Measurements from ENCODE around the gene KRT25. TPM values are rescaled to one million over a fixed set of nuclear protein-coding genes. Genes with fewer than 3 reads are reported as not detected.

KRT25 gene
- total RNA-seq, 1 donor = not detected

DNA sequence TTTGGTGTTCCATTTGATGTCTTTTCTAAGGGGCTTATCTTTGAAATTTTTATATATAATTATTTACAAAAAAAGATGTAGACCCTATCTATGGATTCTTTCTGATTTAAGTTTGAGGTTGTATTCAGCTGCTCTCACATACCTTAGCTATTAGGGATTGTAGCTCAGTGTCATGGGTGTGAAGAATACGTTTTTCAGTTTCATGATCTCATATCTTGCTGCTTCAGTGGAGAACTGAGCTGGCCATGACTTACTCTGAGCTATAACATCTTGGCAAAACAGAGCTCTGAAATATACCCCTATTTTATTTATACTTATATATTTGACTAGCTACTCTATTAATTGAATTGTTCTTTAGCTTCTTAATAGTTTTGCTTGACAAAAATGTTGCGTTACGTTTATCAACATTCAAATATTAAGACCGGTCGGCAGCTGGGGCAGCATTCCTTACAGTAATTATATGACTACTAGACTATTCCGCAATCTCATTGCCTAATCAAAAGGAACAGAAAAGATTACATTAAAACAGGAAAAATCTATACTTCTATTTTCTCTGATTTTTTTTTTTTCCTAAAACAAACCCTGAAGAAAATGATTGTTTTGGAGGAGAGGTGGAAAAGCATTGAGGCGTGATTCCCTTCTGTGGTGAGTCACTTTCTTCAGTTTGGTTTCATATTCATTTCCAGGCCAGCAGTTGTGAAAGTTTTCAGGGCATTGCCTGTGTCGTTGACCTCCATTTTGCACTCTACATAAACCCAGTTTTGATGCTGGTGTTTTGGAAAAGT, 27.5 kb downstream of the KRT25 start:
- DNase-seq (ENCODE audit: insufficient read length, low spot score, missing footprints) = no peak
- H3K27ac ChIP-seq (ENCODE audit: low read depth, low read length) = no peak overlapping the region

DNA sequence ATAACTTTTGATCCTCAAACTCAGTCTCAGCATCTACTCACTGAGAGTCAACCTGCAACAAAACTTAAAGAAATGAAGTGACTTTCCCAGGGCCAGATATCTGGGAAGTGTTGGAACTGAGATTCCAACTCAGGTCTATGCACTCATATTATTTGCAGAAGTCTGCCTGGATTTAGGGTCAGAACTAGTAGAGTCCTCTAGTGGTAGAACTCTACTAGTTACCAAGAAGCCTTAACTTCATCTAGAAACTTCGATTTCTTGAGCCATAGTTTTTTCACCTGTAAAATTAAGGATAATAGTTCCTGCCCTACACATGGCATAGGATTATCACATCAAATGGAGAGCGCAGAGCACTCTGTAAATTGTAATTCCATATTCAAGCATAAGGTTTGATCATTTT, 28.2 kb downstream of the KRT25 start:
- Histone ChIP-seq H4K20me1 (ENCODE audit: insufficient read depth, low read length) (no peaks in the 10 kb centered on the region), H3K27me3 (ENCODE audit: insufficient read depth, low read length) (peaks cover 17% of the 10 kb centered on the region), H3K4me1 (ENCODE audit: insufficient read depth, low read length) (peaks cover 6% of the 10 kb centered on the region), H2AFZ (ENCODE audit: low read length) (no peak overlapping the region), H3K79me2 (ENCODE audit: insufficient read depth, low read length) (no peaks in the 10 kb centered on the region), H3K4me3 (ENCODE audit: insufficient read depth, low read length) (no peak overlapping the region), H3K36me3 (ENCODE audit: insufficient read depth, low read length) (no peaks in the 10 kb centered on the region), H3K27ac (ENCODE audit: low read depth, low read length) (no peak overlapping the region), H3K9me3 (ENCODE audit: low read depth, low read length) (no peaks in the 10 kb centered on the region), H3K4me2 (ENCODE audit: insufficient read depth, low read length) (no peak overlapping the region)
- DNase-seq (ENCODE audit: insufficient read length, low spot score, missing footprints) = no peak
- TF ChIP-seq, protein P1, sequence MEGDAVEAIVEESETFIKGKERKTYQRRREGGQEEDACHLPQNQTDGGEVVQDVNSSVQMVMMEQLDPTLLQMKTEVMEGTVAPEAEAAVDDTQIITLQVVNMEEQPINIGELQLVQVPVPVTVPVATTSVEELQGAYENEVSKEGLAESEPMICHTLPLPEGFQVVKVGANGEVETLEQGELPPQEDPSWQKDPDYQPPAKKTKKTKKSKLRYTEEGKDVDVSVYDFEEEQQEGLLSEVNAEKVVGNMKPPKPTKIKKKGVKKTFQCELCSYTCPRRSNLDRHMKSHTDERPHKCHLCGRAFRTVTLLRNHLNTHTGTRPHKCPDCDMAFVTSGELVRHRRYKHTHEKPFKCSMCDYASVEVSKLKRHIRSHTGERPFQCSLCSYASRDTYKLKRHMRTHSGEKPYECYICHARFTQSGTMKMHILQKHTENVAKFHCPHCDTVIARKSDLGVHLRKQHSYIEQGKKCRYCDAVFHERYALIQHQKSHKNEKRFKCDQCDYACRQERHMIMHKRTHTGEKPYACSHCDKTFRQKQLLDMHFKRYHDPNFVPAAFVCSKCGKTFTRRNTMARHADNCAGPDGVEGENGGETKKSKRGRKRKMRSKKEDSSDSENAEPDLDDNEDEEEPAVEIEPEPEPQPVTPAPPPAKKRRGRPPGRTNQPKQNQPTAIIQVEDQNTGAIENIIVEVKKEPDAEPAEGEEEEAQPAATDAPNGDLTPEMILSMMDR (IDR thresholded peaks at IDR 0.05; ENCODE audit: extremely low read depth, low read depth, low read length) = peak; percentile 41

More for the DNA sequence above, 27.5 kb downstream of the KRT25 start:
- Histone ChIP-seq H3K27me3 (ENCODE audit: insufficient read depth, low read length) (peaks cover 17% of the 10 kb centered on the region), H3K79me2 (ENCODE audit: insufficient read depth, low read length) (no peaks in the 10 kb centered on the region), H3K4me1 (ENCODE audit: insufficient read depth, low read length) (peaks cover 6% of the 10 kb centered on the region), H3K4me3 (ENCODE audit: insufficient read depth, low read length) (no peak overlapping the region), H3K4me2 (ENCODE audit: insufficient read depth, low read length) (peak overlapping the region; percentile 53), H3K9me3 (ENCODE audit: low read depth, low read length) (no peaks in the 10 kb centered on the region), H3K36me3 (ENCODE audit: insufficient read depth, low read length) (no peaks in the 10 kb centered on the region), H4K20me1 (ENCODE audit: insufficient read depth, low read length) (no peaks in the 10 kb centered on the region), H2AFZ (ENCODE audit: low read length) (no peak overlapping the region)
- TF ChIP-seq, protein P1 (IDR thresholded peaks at IDR 0.05; ENCODE audit: extremely low read depth, low read depth, low read length) = no peak

DNA sequence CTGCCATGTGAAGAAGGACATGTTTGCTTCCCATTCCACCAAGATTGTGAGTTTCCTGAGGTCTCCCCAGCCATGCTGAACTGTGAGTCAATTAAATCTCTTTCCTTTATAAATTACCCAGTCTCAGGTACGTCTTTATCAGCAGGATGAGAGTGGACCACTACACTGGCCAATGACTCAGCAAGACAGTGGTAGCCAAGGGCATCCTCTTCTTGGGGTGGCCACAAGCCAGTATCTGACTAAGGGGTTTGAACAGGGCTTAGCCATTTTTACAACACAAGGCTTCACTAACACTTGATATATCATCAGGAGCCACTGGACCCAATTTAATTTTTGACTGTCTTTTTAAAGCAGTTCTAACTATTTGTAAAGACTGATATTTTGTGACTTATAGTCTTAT, 30.5 kb downstream of the KRT25 start:
- no peak overlapping the region for H2AFZ ChIP-seq (ENCODE audit: low read length)
- no peak for DNase-seq (ENCODE audit: insufficient read length, low spot score, missing footprints)
- TF ChIP-seq, protein P1 (IDR thresholded peaks at IDR 0.05; ENCODE audit: extremely low read depth, low read depth, low read length) = no peak

DNA sequence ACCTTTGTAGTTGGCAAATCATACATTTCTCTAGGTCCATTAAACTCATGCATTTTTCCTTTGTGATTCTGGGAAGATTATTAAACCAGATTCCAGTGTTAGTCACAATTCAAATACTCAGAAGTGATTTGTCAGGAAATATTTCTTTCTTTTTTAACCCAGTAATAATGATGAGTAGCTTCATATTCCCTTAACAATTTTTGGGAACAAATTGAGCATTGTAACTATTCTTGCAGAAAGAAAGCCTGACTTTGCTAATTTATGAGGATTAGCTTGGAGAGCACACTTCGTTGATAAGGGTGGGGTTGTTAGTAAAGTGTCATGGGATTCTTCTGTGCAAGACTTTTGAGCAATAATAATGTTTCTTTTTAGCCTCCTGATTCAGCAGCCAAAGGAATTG, 32.9 kb downstream of the KRT25 start:
- peak; percentile 49 for DNase-seq (ENCODE audit: insufficient read length, low spot score, missing footprints)

More for the DNA sequence above, 30.5 kb downstream of the KRT25 start:
- H3K4me3 ChIP-seq (ENCODE audit: insufficient read depth, low read length) = no peak overlapping the region
- H4K20me1 ChIP-seq (ENCODE audit: insufficient read depth, low read length) = no peaks in the 10 kb centered on the region
- H3K9me3 ChIP-seq (ENCODE audit: low read depth, low read length) = no peaks in the 10 kb centered on the region
- H3K4me1 ChIP-seq (ENCODE audit: insufficient read depth, low read length) = peaks cover 6% of the 10 kb centered on the region
- no peak overlapping the region for H3K4me2 ChIP-seq (ENCODE audit: insufficient read depth, low read length)
- H3K36me3 ChIP-seq (ENCODE audit: insufficient read depth, low read length) = no peaks in the 10 kb centered on the region
- H3K27ac ChIP-seq (ENCODE audit: low read depth, low read length) = no peak overlapping the region
- H3K27me3 ChIP-seq (ENCODE audit: insufficient read depth, low read length) = peaks cover 3% of the 10 kb centered on the region
- H3K79me2 ChIP-seq (ENCODE audit: insufficient read depth, low read length) = no peaks in the 10 kb centered on the region

More for the DNA sequence above, 32.9 kb downstream of the KRT25 start:
- H3K4me1 ChIP-seq (ENCODE audit: insufficient read depth, low read length) = no peaks in the 10 kb centered on the region
- no peaks in the 10 kb centered on the region for H3K9me3 ChIP-seq (ENCODE audit: low read depth, low read length)
- no peak overlapping the region for H3K4me3 ChIP-seq (ENCODE audit: insufficient read depth, low read length)
- TF ChIP-seq, protein P1 (IDR thresholded peaks at IDR 0.05; ENCODE audit: extremely low read depth, low read depth, low read length) = no peak
- no peak overlapping the region for H2AFZ ChIP-seq (ENCODE audit: low read length)
- no peak overlapping the region for H3K27ac ChIP-seq (ENCODE audit: low read depth, low read length)
- no peaks in the 10 kb centered on the region for H4K20me1 ChIP-seq (ENCODE audit: insufficient read depth, low read length)
- no peaks in the 10 kb centered on the region for H3K36me3 ChIP-seq (ENCODE audit: insufficient read depth, low read length)
- no peaks in the 10 kb centered on the region for H3K79me2 ChIP-seq (ENCODE audit: insufficient read depth, low read length)
- peaks cover 8% of the 10 kb centered on the region for H3K27me3 ChIP-seq (ENCODE audit: insufficient read depth, low read length)
- H3K4me2 ChIP-seq (ENCODE audit: insufficient read depth, low read length) = no peak overlapping the region

All from osteoblast (primary cell).